Caco-2 (cell line): ENCODE measurements around the gene PLA2G2F. TPM values are rescaled to one million over a fixed set of nuclear protein-coding genes. Genes with fewer than 3 reads are reported as not detected.

Source experiments
- BruUV-seq: library from RNA; stranded (reverse); fragments of 400-500 nt; replicated peaks from 2 replicates; lab custom pipeline; 2021; lab: Mats Ljungman, UMichigan
- CTCF ChIA-PET: fragments of 300-600 bp; sonication (Branson Sonifier 250); formaldehyde crosslinking; loops from one replicate; lab custom pipeline; 2022; ENCODE audit warnings: antibody characterized with exemption; lab: Charles Lee
- POLR2A ChIA-PET: fragments of 300-600 bp; sonication (Branson Sonifier 250); formaldehyde crosslinking; loops from one replicate; lab custom pipeline; 2022; ENCODE audit warnings: antibody characterized with exemption; lab: Charles Lee
- DNase-seq, 2 experiments: peaks; one replicate each; pipeline versions ENCODE4 v3.0.0 to v3.0.0-alpha.2; 2020 to 2022
- H3K27me3 ChIP-seq: replicated peaks from 2 replicates; pipeline ENCODE4 v1.6.0; 2011; ENCODE audit warnings: low read length; ENCODE audit not compliant: control insufficient read depth, insufficient read depth
- H3K36me3 ChIP-seq: 2 replicates; pipeline ENCODE4 v1.5.1; 2011; ENCODE audit warnings: low read length; ENCODE audit not compliant: control insufficient read depth, insufficient read depth
- H3K4me1 ChIP-seq: fragments of 250-450 bp; sonication (Bioruptor Pico); 2 replicates; pipeline ENCODE4 v1.5.1; 2020; ENCODE audit warnings: mild to moderate bottlenecking
- H3K4me3 ChIP-seq: 2 replicates; pipeline ENCODE4 v1.5.1; 2011; ENCODE audit warnings: low read depth, mild to moderate bottlenecking, control low read depth, low read length
- H3K9me3 ChIP-seq: fragments of 250-450 bp; sonication (Bioruptor Pico); 2 replicates; pipeline ENCODE4 v1.5.1; 2020; ENCODE audit warnings: mild to moderate bottlenecking, moderate library complexity
- H3K27ac Mint-ChIP-seq: one replicate; pipeline ENCODE4 v1.8.0; 2022; ENCODE audit warnings: mixed read lengths; ENCODE audit not compliant: unreplicated experiment
- H3K27me3 Mint-ChIP-seq: one replicate; pipeline ENCODE4 v1.8.0; 2022; ENCODE audit warnings: mixed read lengths; ENCODE audit not compliant: insufficient read depth, unreplicated experiment
- H3K36me3 Mint-ChIP-seq: one replicate; pipeline ENCODE4 v1.8.0; 2022; ENCODE audit warnings: mild to moderate bottlenecking, mixed read lengths; ENCODE audit not compliant: insufficient read depth, unreplicated experiment
- H3K4me1 Mint-ChIP-seq: one replicate; pipeline ENCODE4 v1.8.0; 2022; ENCODE audit warnings: low read depth, mixed read lengths; ENCODE audit not compliant: unreplicated experiment
- H3K4me3 Mint-ChIP-seq: one replicate; pipeline ENCODE4 v1.8.0; 2022; ENCODE audit warnings: mild to moderate bottlenecking, moderate library complexity, mixed read lengths; ENCODE audit not compliant: unreplicated experiment
- H3K9me3 Mint-ChIP-seq: one replicate; pipeline ENCODE4 v1.8.0; 2022; ENCODE audit warnings: mixed read lengths; ENCODE audit not compliant: unreplicated experiment
- intact Hi-C: fragments of 100-400 bp; cut with micrococcal nuclease; formaldehyde crosslinking; loops from one replicate; pipeline ENCODE4 v1.10.0; 2022; ENCODE audit not compliant: unreplicated experiment
- total RNA-seq: library from RNA; stranded (reverse); gene quantifications from 2 replicates; pipeline ENCODE4 v1.2.3, GENCODE V29; 2022
- TF ChIP-seq, protein P1 (sequence below), 2 experiments: fragments of 200-600 bp in 1 of 2; IDR thresholded peaks; 1 replicate in 1 of 2; 2 replicates in 1 of 2; pipeline versions ENCODE4 v1.5.1 to v1.8.0; 2011 to 2022; ENCODE audit warnings: antibody characterized with exemption in 1 of 2, control low read depth in 1 of 2, inconsistent platforms in 1 of 2, low read depth in 1 of 2, low read length in 1 of 2, mild to moderate bottlenecking in 1 of 2, moderate library complexity in 1 of 2; ENCODE audit not compliant: insufficient read depth in 1 of 2, severe bottlenecking in 1 of 2, unreplicated experiment in 1 of 2

Gene PLA2G2F
- total RNA-seq, 1 experiment from 2014 or later: not detected

DNA sequence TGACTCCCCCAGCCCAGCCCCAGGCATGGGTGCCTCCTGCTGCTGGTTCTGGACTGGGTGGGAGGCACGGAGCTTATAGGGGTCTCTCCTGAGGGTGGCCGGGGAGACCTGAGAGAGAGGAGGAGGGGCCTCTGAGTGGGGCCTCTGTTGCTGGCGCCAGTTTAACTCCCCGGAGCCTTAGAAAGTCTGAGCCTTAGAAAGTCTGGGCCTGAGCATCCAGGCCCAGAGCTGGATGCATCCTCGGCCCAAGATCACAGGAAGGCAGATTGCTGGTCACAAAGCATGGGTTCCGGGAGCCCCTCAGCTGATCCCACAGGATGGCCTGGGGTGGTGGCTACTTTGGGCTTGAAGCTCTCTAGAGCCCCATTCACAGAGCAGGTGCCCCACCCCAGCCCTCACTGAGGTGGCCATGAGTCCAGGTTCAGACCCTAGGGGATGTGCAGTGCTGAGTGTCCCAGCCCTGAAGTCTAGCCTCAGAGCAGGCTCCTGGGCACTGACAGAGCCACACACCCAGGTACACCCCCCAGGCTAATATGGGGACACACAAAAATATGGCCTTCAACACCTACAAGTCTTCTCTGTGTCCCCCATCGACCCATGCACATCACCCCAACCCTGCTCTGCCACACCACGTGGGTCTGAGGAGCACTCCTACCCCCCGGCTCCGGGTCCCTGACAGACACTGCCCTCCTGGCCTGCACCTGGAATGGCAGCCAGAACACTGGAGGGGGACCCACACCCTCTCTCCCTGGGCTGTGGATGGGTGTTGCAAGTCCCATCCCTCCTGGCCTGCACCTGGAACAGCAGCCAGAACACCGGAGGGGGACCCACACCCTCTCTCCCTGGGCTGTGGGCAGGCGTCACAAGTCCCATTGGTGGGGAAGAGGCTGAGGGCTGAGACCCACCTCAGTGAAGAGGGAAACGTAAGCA is 9.7 kb downstream of the PLA2G2F start:
- CTCF ChIA-PET: no interaction called here
- no peaks in the 10 kb centered on the region for H3K4me1 ChIP-seq
- no peaks in the 10 kb centered on the region for H3K36me3 ChIP-seq
- H3K27me3 ChIP-seq: no peaks in the 10 kb centered on the region
- POLR2A ChIA-PET: no interaction called here
- no TSS peak for BruUV-seq
- Mint-ChIP-seq H3K4me3 (no peak overlapping the region), H3K4me1 (no peaks in the 10 kb centered on the region), H3K9me3 (no peaks in the 10 kb centered on the region), H3K27ac (no peak overlapping the region), H3K36me3 (no peaks in the 10 kb centered on the region), H3K27me3 (no peaks in the 10 kb centered on the region)
- intact Hi-C loops: no loop called here
- TF ChIP-seq, protein P1, sequence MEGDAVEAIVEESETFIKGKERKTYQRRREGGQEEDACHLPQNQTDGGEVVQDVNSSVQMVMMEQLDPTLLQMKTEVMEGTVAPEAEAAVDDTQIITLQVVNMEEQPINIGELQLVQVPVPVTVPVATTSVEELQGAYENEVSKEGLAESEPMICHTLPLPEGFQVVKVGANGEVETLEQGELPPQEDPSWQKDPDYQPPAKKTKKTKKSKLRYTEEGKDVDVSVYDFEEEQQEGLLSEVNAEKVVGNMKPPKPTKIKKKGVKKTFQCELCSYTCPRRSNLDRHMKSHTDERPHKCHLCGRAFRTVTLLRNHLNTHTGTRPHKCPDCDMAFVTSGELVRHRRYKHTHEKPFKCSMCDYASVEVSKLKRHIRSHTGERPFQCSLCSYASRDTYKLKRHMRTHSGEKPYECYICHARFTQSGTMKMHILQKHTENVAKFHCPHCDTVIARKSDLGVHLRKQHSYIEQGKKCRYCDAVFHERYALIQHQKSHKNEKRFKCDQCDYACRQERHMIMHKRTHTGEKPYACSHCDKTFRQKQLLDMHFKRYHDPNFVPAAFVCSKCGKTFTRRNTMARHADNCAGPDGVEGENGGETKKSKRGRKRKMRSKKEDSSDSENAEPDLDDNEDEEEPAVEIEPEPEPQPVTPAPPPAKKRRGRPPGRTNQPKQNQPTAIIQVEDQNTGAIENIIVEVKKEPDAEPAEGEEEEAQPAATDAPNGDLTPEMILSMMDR (IDR thresholded peaks at IDR 0.05; ENCODE audit: insufficient read depth in 1 of 2, low read depth in 1 of 2, low read length in 1 of 2, severe bottlenecking in 1 of 2, unreplicated experiment in 1 of 2): no peak
- H3K4me3 ChIP-seq: no peak overlapping the region
- DNase-seq: no peak
- H3K9me3 ChIP-seq: no peaks in the 10 kb centered on the region

DNA sequence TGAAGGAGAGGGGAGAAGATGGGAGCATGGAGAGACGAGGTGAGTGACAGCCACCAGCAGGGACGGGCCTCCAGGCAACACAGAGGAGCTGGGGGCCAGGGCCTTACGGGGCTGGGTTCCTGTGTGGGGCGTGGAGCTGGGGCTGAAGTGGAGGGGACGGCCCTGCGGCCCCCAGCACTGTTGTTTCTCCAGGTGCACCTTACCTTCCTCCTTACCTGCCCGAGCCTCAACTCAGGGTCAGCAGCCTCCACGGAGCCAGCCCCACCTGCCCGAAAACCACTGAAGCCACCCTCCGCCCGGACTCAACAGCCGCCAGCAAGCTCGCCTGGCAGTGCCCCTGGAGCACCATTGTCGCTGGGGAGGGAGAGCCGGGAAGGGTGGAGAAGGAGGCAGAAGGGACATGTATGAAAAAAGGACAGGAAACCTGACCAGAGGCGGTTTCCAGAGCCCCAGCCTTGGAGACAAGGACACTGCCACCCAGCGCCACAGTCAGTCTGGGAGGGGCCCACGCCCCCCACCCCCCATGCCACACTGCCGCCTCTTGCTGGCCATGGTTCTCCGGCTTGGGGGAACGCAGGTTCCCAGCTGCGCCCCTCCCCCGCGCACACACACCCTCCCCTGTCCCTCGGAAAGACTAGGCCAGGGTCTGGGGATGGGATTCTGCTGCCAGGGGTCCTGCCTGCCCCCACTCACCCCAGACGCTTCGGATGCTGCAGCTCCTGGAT is 10.6 kb downstream of the PLA2G2F start:
- H3K36me3 Mint-ChIP-seq: no peaks in the 10 kb centered on the region
- no peaks in the 10 kb centered on the region for H3K9me3 ChIP-seq
- intact Hi-C loops: no loop called here
- CTCF ChIA-PET: no interaction called here
- no peak overlapping the region for H3K4me3 Mint-ChIP-seq
- H3K9me3 Mint-ChIP-seq: no peaks in the 10 kb centered on the region
- no peak overlapping the region for H3K4me3 ChIP-seq
- DNase-seq: no peak
- no TSS peak for BruUV-seq
- POLR2A ChIA-PET: no interaction called here
- H3K27me3 Mint-ChIP-seq: no peaks in the 10 kb centered on the region
- H3K27me3 ChIP-seq: no peaks in the 10 kb centered on the region
- TF ChIP-seq, protein P1 (IDR thresholded peaks at IDR 0.05; ENCODE audit: insufficient read depth in 1 of 2, low read depth in 1 of 2, low read length in 1 of 2, severe bottlenecking in 1 of 2, unreplicated experiment in 1 of 2): no peak
- no peak overlapping the region for H3K27ac Mint-ChIP-seq
- no peaks in the 10 kb centered on the region for H3K36me3 ChIP-seq
- no peaks in the 10 kb centered on the region for H3K4me1 ChIP-seq
- no peaks in the 10 kb centered on the region for H3K4me1 Mint-ChIP-seq

DNA sequence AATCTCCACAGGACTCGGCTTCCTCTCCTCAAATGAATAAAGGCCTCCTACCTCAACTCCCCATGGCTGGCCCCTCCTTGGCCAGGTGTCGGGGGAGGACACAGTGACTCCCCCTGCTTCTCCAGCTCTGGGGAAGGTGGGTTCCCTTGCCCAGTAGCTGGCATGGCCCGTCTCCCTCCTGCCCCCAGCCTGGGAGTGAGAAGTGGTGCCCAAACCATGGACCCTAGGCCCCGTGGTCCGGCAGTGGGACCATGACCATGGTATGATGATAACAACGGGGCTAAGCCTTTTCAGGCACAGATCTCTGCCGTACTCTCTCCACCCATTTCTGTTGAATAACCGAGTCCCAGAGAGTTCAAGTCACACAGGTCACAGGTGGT is 11.2 kb downstream of the PLA2G2F start:
- no peaks in the 10 kb centered on the region for H3K36me3 Mint-ChIP-seq
- CTCF ChIA-PET: no interaction called here
- Histone ChIP-seq H3K4me3 (no peak overlapping the region), H3K36me3 (no peaks in the 10 kb centered on the region), H3K9me3 (no peaks in the 10 kb centered on the region), H3K27me3 (no peaks in the 10 kb centered on the region), H3K4me1 (no peaks in the 10 kb centered on the region)
- TF ChIP-seq, protein P1 (IDR thresholded peaks at IDR 0.05; ENCODE audit: insufficient read depth in 1 of 2, low read depth in 1 of 2, low read length in 1 of 2, severe bottlenecking in 1 of 2, unreplicated experiment in 1 of 2): no peak
- no peak for DNase-seq
- no peak overlapping the region for H3K4me3 Mint-ChIP-seq
- BruUV-seq: no TSS peak
- H3K9me3 Mint-ChIP-seq: no peaks in the 10 kb centered on the region
- H3K27ac Mint-ChIP-seq: no peak overlapping the region
- POLR2A ChIA-PET: no interaction called here
- intact Hi-C loops: no loop called here
- H3K27me3 Mint-ChIP-seq: no peaks in the 10 kb centered on the region
- H3K4me1 Mint-ChIP-seq: no peaks in the 10 kb centered on the region
